Epithelial cell of prostate (primary cell): ENCODE measurements around the gene DPPA4.

Experiments used
- DNase-seq: peaks from one replicate; pipeline ENCODE4 v3.0.0-alpha.2; 2011; ENCODE audit warnings: low read depth, low spot score
- H3K27ac ChIP-seq: fragments of 450-650 bp; 2 replicates; pipeline ENCODE4 v1.5.1; 2017; ENCODE audit warnings: mild to moderate bottlenecking

The DPPA4 gene

GRCh38 chr3:109339714-109340648 is 2.6 kb upstream of the DPPA4 start:
- H3K27ac ChIP-seq: no peak overlapping the region
- no peak for DNase-seq

GRCh38 chr3:109339197-109339596 is 1.9 kb upstream of the DPPA4 start:
- no peak for DNase-seq

GRCh38 chr3:109338322-109338721 is 976 bp upstream of the DPPA4 start:
- no peak for DNase-seq
- no peak overlapping the region for H3K27ac ChIP-seq

More at GRCh38 chr3:109339197-109339596, 1.9 kb upstream of the DPPA4 start:
- no peak overlapping the region for H3K27ac ChIP-seq

GRCh38 chr3:109336291-109336861 is 970 bp downstream of the DPPA4 start:
- no peak overlapping the region for H3K27ac ChIP-seq
- DNase-seq: no peak

GRCh38 chr3:109334572-109334971 is 2.8 kb downstream of the DPPA4 start:
- DNase-seq: no peak
- H3K27ac ChIP-seq: no peak overlapping the region

GRCh38 chr3:109331692-109332091 is 5.7 kb downstream of the DPPA4 start:
- DNase-seq: no peak
- no peak overlapping the region for H3K27ac ChIP-seq

GRCh38 chr3:109330405-109330804 is 6.9 kb downstream of the DPPA4 start:
- no peak for DNase-seq
- H3K27ac ChIP-seq: no peak overlapping the region

GRCh38 chr3:109328202-109328601 is 9.1 kb downstream of the DPPA4 start:
- no peak for DNase-seq

GRCh38 chr3:109325657-109326056 is 11.7 kb downstream of the DPPA4 start:
- no peak for DNase-seq
- no peak overlapping the region for H3K27ac ChIP-seq

More at GRCh38 chr3:109328202-109328601, 9.1 kb downstream of the DPPA4 start:
- H3K27ac ChIP-seq: no peak overlapping the region

GRCh38 chr3:109325109-109325508 is 12.2 kb downstream of the DPPA4 start:
- H3K27ac ChIP-seq: no peak overlapping the region

GRCh38 chr3:109316162-109316730 is 21.1 kb downstream of the DPPA4 start, which contains the start of gene DPPA2:
TSS of gene DPPA2 (minus strand) at chr3:109316517. CDS start at chr3:109314542, 1,975 bp downstream.
- DNase-seq: no peak
- H3K27ac ChIP-seq: no peak within 1 kb of the TSS

More at GRCh38 chr3:109325109-109325508, 12.2 kb downstream of the DPPA4 start:
- no peak for DNase-seq

- no peak overlapping the region for H3K27ac ChIP-seq
- DNase-seq: no peak
Measured at GRCh38 chr3:109313061-109313460, 24.3 kb downstream of the DPPA4 start.

- no peak for DNase-seq
- H3K27ac ChIP-seq: no peak overlapping the region
Measured at GRCh38 chr3:109297496-109297895, 39.9 kb downstream of the DPPA4 start.

GRCh38 chr3:109284071-109284470 is 53.3 kb downstream of the DPPA4 start:
- peak; percentile 34 for DNase-seq
- no peak overlapping the region for H3K27ac ChIP-seq

- no peak for DNase-seq
Measured at GRCh38 chr3:109278546-109278945, 58.8 kb downstream of the DPPA4 start.

GRCh38 chr3:109278141-109278540 is 59.2 kb downstream of the DPPA4 start:
- no peak for DNase-seq
- H3K27ac ChIP-seq: no peak overlapping the region

More at GRCh38 chr3:109278546-109278945, 58.8 kb downstream of the DPPA4 start:
- no peak overlapping the region for H3K27ac ChIP-seq
